HCT116 (cell line): ENCODE results near the gene ANKHD1. TPM values are rescaled to one million over a fixed set of nuclear protein-coding genes. Genes with fewer than 3 reads are reported as not detected.

Experiments used
- ATAC-seq: fragments of 200-7000 bp; cut with Tn5 transposase; 2 replicates; pipeline ENCODE4 v1.9.1; 2020; ENCODE audit warnings: mild to moderate bottlenecking, moderate library complexity
- BruUV-seq: library from RNA; stranded (reverse); fragments of 400-500 nt; replicated peaks from 2 replicates; lab custom pipeline; 2021; lab: Mats Ljungman, UMichigan
- CTCF ChIA-PET: fragments of 300-600 bp; sonication (Branson Sonifier 250); formaldehyde crosslinking; loops from one replicate; lab custom pipeline; 2021; ENCODE audit warnings: antibody characterized with exemption; lab: Charles Lee
- POLR2A ChIA-PET: fragments of 300-600, 350-600 bp; sonication (Branson Sonifier 250); formaldehyde crosslinking; loops from one replicate; lab custom pipeline; 2021; ENCODE audit warnings: antibody characterized with exemption; lab: Charles Lee
- RAD21 ChIA-PET, 2 experiments: fragments of 300-600 bp; sonication (Branson Sonifier 250); formaldehyde crosslinking; loops; one replicate each; lab custom pipeline; 2023; ENCODE audit warnings: low total read pairs in 2 of 2; ENCODE audit not compliant: uncharacterized antibody in 2 of 2, unreplicated experiment in 2 of 2, low non-redundant PET in 1 of 2; lab: Charles Lee
- DNase-seq: peaks from one replicate; pipeline ENCODE4 v3.0.0-alpha.2; 2010; ENCODE audit warnings: low read depth, low spot score
- H2AFZ ChIP-seq: fragments of 200-600 bp; shearing (Covaris generic), sonication (generic); 2 replicates; pipeline ENCODE4 v1.6.1; 2017; ENCODE audit warnings: low read depth, mixed run types, mixed read lengths, antibody characterized with exemption, low read length; ENCODE audit not compliant: poor library complexity, severe bottlenecking
- H3K27ac ChIP-seq: 2 replicates; pipeline ENCODE4 v1.5.1; 2012; ENCODE audit warnings: low read depth, low read length
- H3K27me3 ChIP-seq: fragments of 200-600 bp; sonication (generic); 2 replicates; pipeline ENCODE4 v1.6.1; 2016; ENCODE audit warnings: mixed run types, low read length, mixed read lengths; ENCODE audit not compliant: insufficient read depth
- H3K36me3 ChIP-seq, 2 experiments: fragments of 200-500 bp in 1 of 2; fragments of 200-600 bp in 1 of 2; sonication (Bioruptor generic) in 1 of 2; sonication (generic) in 1 of 2; 2 replicates each; pipeline versions ENCODE4 v1.5.1 to v1.6.1; 2014 to 2016; ENCODE audit warnings: low read length in 2 of 2, inconsistent platforms in 1 of 2, mixed read lengths in 1 of 2, mixed run types in 1 of 2; ENCODE audit not compliant: insufficient read depth in 2 of 2, control insufficient read depth in 1 of 2
- H3K4me1 ChIP-seq, 2 experiments: fragments of 200-600 bp in 1 of 2; sonication (generic) in 1 of 2; 2 replicates each; pipeline versions ENCODE4 v1.5.1 to v1.6.1; 2012 to 2017; ENCODE audit warnings: low read length in 2 of 2, inconsistent platforms in 1 of 2, mild to moderate bottlenecking in 1 of 2, mixed read lengths in 1 of 2, mixed run types in 1 of 2, moderate library complexity in 1 of 2; ENCODE audit not compliant: insufficient read depth in 2 of 2, control insufficient read depth in 1 of 2
- H3K4me2 ChIP-seq: fragments of 200-600 bp; sonication (generic); 2 replicates; pipeline ENCODE4 v1.6.1; 2017; ENCODE audit warnings: mixed run types, low read length, mixed read lengths
- H3K4me3 ChIP-seq, 2 experiments: fragments of 200-600 bp in 1 of 2; sonication (generic) in 1 of 2; replicated peaks in 1 of 2; 2 replicates each; pipeline ENCODE4 v1.5.1; 2011 to 2016; ENCODE audit warnings: low read length in 2 of 2, control low read depth in 1 of 2, low read depth in 1 of 2, mild to moderate bottlenecking in 1 of 2, mixed read lengths in 1 of 2, mixed run types in 1 of 2
- H3K79me2 ChIP-seq: fragments of 200-600 bp; sonication (generic); 2 replicates; pipeline ENCODE4 v1.6.1; 2017; ENCODE audit warnings: mild to moderate bottlenecking, mixed run types, low read length, moderate library complexity, mixed read lengths; ENCODE audit not compliant: insufficient read depth
- H3K9ac ChIP-seq: fragments of 200-600 bp; sonication (generic); 2 replicates; pipeline ENCODE4 v1.6.1; 2016; ENCODE audit warnings: low read length, mixed read lengths
- H3K9me2 ChIP-seq: fragments of 200-600 bp; sonication (generic), shearing (Covaris generic); 2 replicates; pipeline ENCODE4 v1.6.1; 2017; ENCODE audit warnings: mixed run types, mild to moderate bottlenecking, moderate library complexity; ENCODE audit not compliant: insufficient read depth
- H3K9me3 ChIP-seq, 2 experiments: fragments of 200-500 bp in 1 of 2; fragments of 200-600 bp in 1 of 2; sonication (Bioruptor generic) in 1 of 2; sonication (generic) in 1 of 2; 2 replicates each; pipeline ENCODE4 v1.6.1; 2014 to 2017; ENCODE audit warnings: low read length in 2 of 2, mixed read lengths in 2 of 2, inconsistent platforms in 1 of 2, low read depth in 1 of 2, mild to moderate bottlenecking in 1 of 2, mixed run types in 1 of 2, moderate library complexity in 1 of 2; ENCODE audit not compliant: control insufficient read depth in 1 of 2, insufficient read depth in 1 of 2
- H4K20me1 ChIP-seq: fragments of 200-600 bp; sonication (generic), shearing (Covaris generic); 2 replicates; pipeline ENCODE4 v1.6.1; 2017; ENCODE audit warnings: mixed run types, mild to moderate bottlenecking, moderate library complexity; ENCODE audit not compliant: insufficient read depth
- CBX3 ChIP-seq: IDR thresholded peaks from 2 replicates; pipeline ENCODE4 v1.6.1; 2012; ENCODE audit warnings: low read depth
- CEBPB ChIP-seq: IDR thresholded peaks from 2 replicates; pipeline ENCODE4 v1.6.1; 2012; ENCODE audit warnings: low read depth
- ELF1 ChIP-seq: IDR thresholded peaks from 2 replicates; pipeline ENCODE4 v1.6.1; 2012; ENCODE audit warnings: low read depth, borderline replicate concordance
- EZH2 ChIP-seq: fragments of 200-600 bp; sonication (generic); IDR thresholded peaks from 2 replicates; pipeline ENCODE4 v1.6.1; 2017; ENCODE audit warnings: antibody characterized with exemption, mixed run types
- EZH2phosphoT487 ChIP-seq: fragments of 200-600 bp; IDR thresholded peaks from 2 replicates; pipeline ENCODE4 v1.6.1; 2018; ENCODE audit warnings: antibody characterized with exemption, borderline replicate concordance
- JUND ChIP-seq: IDR thresholded peaks from 2 replicates; pipeline ENCODE4 v1.6.1; 2012
- MAX ChIP-seq: IDR thresholded peaks from 2 replicates; pipeline ENCODE4 v1.6.1; 2012
- POLR2A ChIP-seq: IDR thresholded peaks from 2 replicates; pipeline ENCODE4 v1.7.0; 2011; ENCODE audit warnings: borderline replicate concordance; ENCODE audit not compliant: insufficient read depth, insufficient read length; ENCODE audit errors: extremely low read depth
- POLR2AphosphoS5 ChIP-seq: IDR thresholded peaks from 2 replicates; pipeline ENCODE4 v1.6.1; 2011; ENCODE audit warnings: mild to moderate bottlenecking, low read depth, low read length, moderate library complexity
- REST ChIP-seq: IDR thresholded peaks from 2 replicates; pipeline ENCODE4 v1.6.1; 2012; ENCODE audit warnings: low read depth
- SRF ChIP-seq: IDR thresholded peaks from 2 replicates; pipeline ENCODE4 v1.6.1; 2012; ENCODE audit warnings: low read depth
- TCF7L2 ChIP-seq: IDR thresholded peaks from 2 replicates; pipeline ENCODE4 v1.7.0; 2011; ENCODE audit warnings: borderline replicate concordance, inconsistent platforms; ENCODE audit not compliant: insufficient read depth, insufficient read length; ENCODE audit errors: extremely low read depth
- ZBTB33 ChIP-seq: IDR thresholded peaks from 2 replicates; pipeline ENCODE4 v1.6.1; 2011; ENCODE audit warnings: mild to moderate bottlenecking, low read length, moderate library complexity; ENCODE audit not compliant: insufficient replicate concordance; ENCODE audit errors: extremely low read depth
- ZNF274 ChIP-seq: fragments of 200-500 bp; sonication (Bioruptor generic); IDR thresholded peaks from 2 replicates; pipeline ENCODE4 v1.6.1; 2014; ENCODE audit warnings: mild to moderate bottlenecking, low read depth, low read length, inconsistent platforms
- intact Hi-C: fragments of 100-400 bp; cut with micrococcal nuclease; formaldehyde crosslinking; loops from 2 replicates; pipeline ENCODE4 v1.10.0; 2022
- total RNA-seq: library from RNA; stranded (reverse); gene quantifications from one replicate; pipeline ENCODE4 v1.2.1, GENCODE V29; 2021; ENCODE audit not compliant: unreplicated experiment
- TF ChIP-seq, protein P1 (sequence below): IDR thresholded peaks from 2 replicates; pipeline ENCODE4 v1.6.1; 2012

ANKHD1 gene
- total RNA-seq, 1 experiment from 2014 or later = 80.8 TPM

DNA sequence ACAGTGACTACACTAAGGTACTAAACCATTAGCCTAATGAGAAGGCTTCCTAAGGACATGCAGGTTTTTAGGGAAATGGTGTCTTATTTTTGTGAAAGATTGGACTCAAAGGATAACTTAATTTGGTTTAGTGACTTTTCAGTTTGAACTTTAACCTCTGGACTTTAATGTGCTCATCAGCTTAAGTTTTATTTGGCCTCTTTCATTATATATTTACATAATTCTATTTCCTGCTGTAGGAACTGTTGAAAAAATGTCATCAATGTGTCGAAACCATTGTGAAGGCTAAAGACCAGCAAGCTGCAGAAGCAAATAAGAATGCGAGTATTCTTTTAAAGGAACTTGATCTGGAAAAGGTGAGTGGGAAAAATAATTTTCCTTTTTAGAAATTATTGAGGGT lies 111.5 kb downstream of the ANKHD1 start:
- Histone ChIP-seq H3K4me3 (no peak overlapping the region), H3K27ac (no peak overlapping the region), H2AFZ (no peak overlapping the region), H3K36me3 (peaks cover 18 to 33% of the 10 kb centered on the region in 2 experiments; a peak in 3 of 4 replicates), H3K79me2 (no peaks in the 10 kb centered on the region), H3K9ac (no peak overlapping the region), H3K9me2 (no peaks in the 10 kb centered on the region), H4K20me1 (no peaks in the 10 kb centered on the region), H3K4me2 (no peak overlapping the region), H3K9me3 (no peaks in the 10 kb centered on the region), H3K4me1 (no peaks in the 10 kb centered on the region), H3K27me3 (no peaks in the 10 kb centered on the region)
- ChIA-PET RAD21 (no interaction called here), POLR2A (no interaction called here), CTCF (no interaction called here)
- ATAC-seq (no peak), DNase-seq (no peak)
- no peak for TF ChIP-seq EZH2phosphoT487
- no peak for TF ChIP-seq TCF7L2
- no peak for TF ChIP-seq MAX
- TF ChIP-seq JUND = no peak
- no TSS peak for BruUV-seq
- intact Hi-C loops = no loop called here

DNA sequence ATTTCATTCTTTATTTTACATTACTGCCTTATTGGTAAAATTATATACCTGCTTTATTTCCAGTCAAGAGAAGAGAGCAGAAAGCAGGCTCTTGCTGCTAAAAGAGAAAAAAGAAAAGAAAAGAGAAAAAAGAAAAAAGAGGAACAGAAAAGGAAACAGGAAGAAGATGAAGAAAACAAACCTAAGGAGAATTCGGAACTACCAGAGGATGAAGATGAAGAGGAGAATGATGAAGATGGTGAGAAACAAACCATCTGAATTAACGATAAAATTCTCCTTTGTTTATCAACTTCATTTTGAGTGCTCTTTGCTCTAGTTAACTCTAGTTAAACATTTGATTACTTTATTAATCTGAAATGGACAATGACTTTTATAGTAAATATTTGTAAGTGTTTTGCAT lies 122.4 kb downstream of the ANKHD1 start:
- no TSS peak for BruUV-seq
- POLR2A ChIA-PET = no interaction called here
- Histone ChIP-seq H4K20me1 (no peaks in the 10 kb centered on the region), H3K4me3 (no peak overlapping the region), H2AFZ (no peak overlapping the region), H3K36me3 (peaks cover 28 to 37% of the 10 kb centered on the region in 2 experiments), H3K79me2 (no peaks in the 10 kb centered on the region), H3K27ac (no peak overlapping the region), H3K4me1 (no peaks in the 10 kb centered on the region), H3K4me2 (no peak overlapping the region), H3K9me3 (no peaks in the 10 kb centered on the region), H3K27me3 (no peaks in the 10 kb centered on the region), H3K9ac (no peak overlapping the region), H3K9me2 (no peaks in the 10 kb centered on the region)
- RAD21 ChIA-PET = no interaction called here
- no peak for ATAC-seq
- CTCF ChIA-PET = no interaction called here
- intact Hi-C loops = no loop called here
- no peak for DNase-seq
- TF ChIP-seq ELF1 (no peak), ZNF274 (no peak), TCF7L2 (no peak), CBX3 (no peak), MAX (no peak), POLR2AphosphoS5 (no peak), CEBPB (no peak), EZH2phosphoT487 (no peak), REST (no peak), SRF (no peak), EZH2 (no peak), ZBTB33 (no peak), POLR2A (no peak)
- TF ChIP-seq, protein P1, sequence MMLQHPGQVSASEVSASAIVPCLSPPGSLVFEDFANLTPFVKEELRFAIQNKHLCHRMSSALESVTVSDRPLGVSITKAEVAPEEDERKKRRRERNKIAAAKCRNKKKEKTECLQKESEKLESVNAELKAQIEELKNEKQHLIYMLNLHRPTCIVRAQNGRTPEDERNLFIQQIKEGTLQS = no peak
